ENCODE measurements around the gene ZNF580.
A peak's percentile ranks its signal among the peaks of the same experiment; 100 is the strongest.

Gene ZNF580

GRCh38 chr19:55599468-55599841, 41.3 kb upstream of the ZNF580 start, which contains the start of gene FIZ1 (continued):
- peak; percentile 97; the same call in 1 of the 2 replicates for TF ChIP-seq GLIS2 (tag by site-specific recombination; IDR thresholded peaks at IDR 0.05)
- 0 out of 2 replicates have a peak, but pooled peaks have one; percentile 6 for TF ChIP-seq ZFP69B (tag by site-specific recombination; IDR thresholded peaks at IDR 0.05)
- TF ChIP-seq ZNF624 (tag by site-specific recombination; IDR thresholded peaks at IDR 0.05), result no peak
- no peak for TF ChIP-seq ZNF610 (tag by site-specific recombination; IDR thresholded peaks at IDR 0.05; ENCODE audit: borderline replicate concordance)
- no peak for TF ChIP-seq ZNF2 (tag by site-specific recombination; IDR thresholded peaks at IDR 0.05)
- TF ChIP-seq ZNF16 (tag by site-specific recombination; IDR thresholded peaks at IDR 0.05; ENCODE audit: low read depth), result no peak
- no peak for TF ChIP-seq ZNF37A (tag by site-specific recombination; IDR thresholded peaks at IDR 0.05)
- no peak for TF ChIP-seq ZBTB44 (tag by site-specific recombination; IDR thresholded peaks at IDR 0.05)
- TF ChIP-seq ZNF157 (tag by site-specific recombination; IDR thresholded peaks at IDR 0.05), result no peak
- no peak; the same call in 1 of the 2 replicates for TF ChIP-seq ZEB2 (tag by site-specific recombination; IDR thresholded peaks at IDR 0.05)
- no peak for TF ChIP-seq ZNF133 (tag by site-specific recombination; IDR thresholded peaks at IDR 0.05)
- no peak for TF ChIP-seq ZNF114 (tag by site-specific recombination; IDR thresholded peaks at IDR 0.05)
- TF ChIP-seq PRDM2 (tag by site-specific recombination; IDR thresholded peaks at IDR 0.05; ENCODE audit: borderline replicate concordance), result no peak
- no peak for TF ChIP-seq ZNF433 (tag by site-specific recombination; IDR thresholded peaks at IDR 0.05; ENCODE audit: low read depth)
- peak; percentile 76 for TF ChIP-seq ZNF639 (tag by site-specific recombination; IDR thresholded peaks at IDR 0.05)
- no peak for TF ChIP-seq OVOL3 (tag by site-specific recombination; IDR thresholded peaks at IDR 0.05)
- TF ChIP-seq SP3 (tag by site-specific recombination; IDR thresholded peaks at IDR 0.05), result no peak; the same call in none of the 2 replicates
- TF ChIP-seq ZIC2 (tag by site-specific recombination; IDR thresholded peaks at IDR 0.05), result peak; percentile 74
- TF ChIP-seq ZNF335 (tag by site-specific recombination; conservative IDR thresholded peaks at IDR 0.05), result peak; percentile 99; the same call in 1 of the 2 replicates
- TF ChIP-seq ZNF548 (tag by site-specific recombination; IDR thresholded peaks at IDR 0.05), result no peak
- no peak for TF ChIP-seq ZNF146 (tag by site-specific recombination; IDR thresholded peaks at IDR 0.05)
- TF ChIP-seq ZNF140 (tag by site-specific recombination; IDR thresholded peaks at IDR 0.05), result no peak
- no peak for TF ChIP-seq ZNF658 (tag by site-specific recombination; IDR thresholded peaks at IDR 0.05)
- TF ChIP-seq PRDM6 (tag by site-specific recombination; IDR thresholded peaks at IDR 0.05), result no peak
- TF ChIP-seq ZFP3 (tag by site-specific recombination; IDR thresholded peaks at IDR 0.05; ENCODE audit: low read depth), result no peak
- TF ChIP-seq ZNF529 (tag by site-specific recombination; IDR thresholded peaks at IDR 0.05; ENCODE audit: insufficient replicate concordance), result no peak
- TF ChIP-seq ZNF561 (tag by site-specific recombination; IDR thresholded peaks at IDR 0.05; ENCODE audit: borderline replicate concordance), result 0 out of 2 replicates have a peak, but pooled peaks have one; percentile 23
- no peak for TF ChIP-seq ZNF292 (tag by site-specific recombination; IDR thresholded peaks at IDR 0.05; ENCODE audit: borderline replicate concordance, low read depth)
- no peak for TF ChIP-seq SETDB1 (IDR thresholded peaks at IDR 0.05; ENCODE audit: insufficient read length, low read length)
- TF ChIP-seq ZNF184 (tag by site-specific recombination; IDR thresholded peaks at IDR 0.05), result no peak

All from HEK293 (cell line).